GM12878 (cell line): ENCODE data around the gene AGBL1. TPM values are rescaled to one million over a fixed set of nuclear protein-coding genes. Genes with fewer than 3 reads are reported as not detected.

Experiments used
- CREB1 ChIP-seq: IDR thresholded peaks from 2 replicates; pipeline ENCODE4 v1.6.1; 2012; ENCODE audit warnings: low read depth, mild to moderate bottlenecking, inconsistent platforms
- PAX8 ChIP-seq: fragments of 450-650 bp; IDR thresholded peaks from 2 replicates; pipeline ENCODE4 v1.6.1; 2017; ENCODE audit warnings: mild to moderate bottlenecking, moderate library complexity
- POU2F2 ChIP-seq: IDR thresholded peaks from 3 replicates; pipeline ENCODE4 v1.6.1; 2011; ENCODE audit warnings: low read depth, mild to moderate bottlenecking, low read length, borderline replicate concordance
- RELA ChIP-seq: fragments of 450-650 bp; IDR thresholded peaks from 2 replicates; pipeline ENCODE4 v1.8.0; 2014; ENCODE audit warnings: borderline replicate concordance; ENCODE audit not compliant: partially characterized antibody
- ZBTB33 ChIP-seq: fragments of 450-650 bp; IDR thresholded peaks from 2 replicates; pipeline ENCODE4 v1.6.1; 2017; ENCODE audit warnings: mild to moderate bottlenecking
- polyA plus RNA-seq, 11 experiments: library from polyadenylated mRNA; depleted of rRNA in 4 of 11; unstranded in 6 of 11; stranded (reverse) in 5 of 11; fragments of >200 nt; fragmentation: Nextera tagmentation in 4 of 11; fragmentation: Illumina TruSeq in 1 of 11; extraction: Ambion mirVana in 4 of 11; extraction: Trizol in 1 of 11; gene quantifications; 1 replicate in 1 of 11; 2 replicates in 10 of 11; pipeline versions ENCODE4 v1.2.1 to v1.2.3, GENCODE V29; 2011 to 2016; ENCODE audit warnings: inconsistent platforms in 2 of 11, missing spikeins in 2 of 11, low read depth in 1 of 11
- total RNA-seq, 4 experiments: library from RNA; depleted of rRNA in 3 of 4; stranded (reverse); fragments of >200 nt in 3 of 4; fragmentation: Illumina TruSeq in 1 of 4; extraction: Trizol in 1 of 4; gene quantifications; 2 replicates each; pipeline versions ENCODE4 v1.2.1 to v1.2.3, GENCODE V29; 2013 to 2021
- TF ChIP-seq, protein P1 (sequence below): fragments of 450-650 bp; IDR thresholded peaks from 2 replicates; pipeline ENCODE4 v1.6.1; 2017; ENCODE audit warnings: mild to moderate bottlenecking, low read depth, inconsistent platforms; ENCODE audit not compliant: poor library complexity, severe bottlenecking
- TF ChIP-seq, protein P2 (sequence below), 3 experiments: IDR thresholded peaks in 2 of 3; conservative IDR thresholded peaks in 1 of 3; 2 replicates each; pipeline ENCODE4 v1.5.1; 2011; ENCODE audit warnings: low read depth in 3 of 3, low read length in 3 of 3, mild to moderate bottlenecking in 3 of 3, control low read depth in 2 of 3, moderate library complexity in 2 of 3, inconsistent platforms in 1 of 3, mixed read lengths in 1 of 3; ENCODE audit not compliant: control insufficient read depth in 2 of 3, insufficient read depth in 1 of 3; ENCODE audit errors: extremely low read depth in 1 of 3

Gene AGBL1
- total and polyA plus RNA-seq, 10 of the 15 experiments (the other 5 are each of a cell fraction or from before 2014, with no cell fraction given) = not detected

- TF ChIP-seq ZBTB33 = no peak
- TF ChIP-seq, protein P1, sequence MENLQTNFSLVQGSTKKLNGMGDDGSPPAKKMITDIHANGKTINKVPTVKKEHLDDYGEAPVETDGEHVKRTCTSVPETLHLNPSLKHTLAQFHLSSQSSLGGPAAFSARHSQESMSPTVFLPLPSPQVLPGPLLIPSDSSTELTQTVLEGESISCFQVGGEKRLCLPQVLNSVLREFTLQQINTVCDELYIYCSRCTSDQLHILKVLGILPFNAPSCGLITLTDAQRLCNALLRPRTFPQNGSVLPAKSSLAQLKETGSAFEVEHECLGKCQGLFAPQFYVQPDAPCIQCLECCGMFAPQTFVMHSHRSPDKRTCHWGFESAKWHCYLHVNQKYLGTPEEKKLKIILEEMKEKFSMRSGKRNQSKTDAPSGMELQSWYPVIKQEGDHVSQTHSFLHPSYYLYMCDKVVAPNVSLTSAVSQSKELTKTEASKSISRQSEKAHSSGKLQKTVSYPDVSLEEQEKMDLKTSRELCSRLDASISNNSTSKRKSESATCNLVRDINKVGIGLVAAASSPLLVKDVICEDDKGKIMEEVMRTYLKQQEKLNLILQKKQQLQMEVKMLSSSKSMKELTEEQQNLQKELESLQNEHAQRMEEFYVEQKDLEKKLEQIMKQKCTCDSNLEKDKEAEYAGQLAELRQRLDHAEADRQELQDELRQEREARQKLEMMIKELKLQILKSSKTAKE = no peak
- TF ChIP-seq RELA = no peak
- TF ChIP-seq, protein P2, sequence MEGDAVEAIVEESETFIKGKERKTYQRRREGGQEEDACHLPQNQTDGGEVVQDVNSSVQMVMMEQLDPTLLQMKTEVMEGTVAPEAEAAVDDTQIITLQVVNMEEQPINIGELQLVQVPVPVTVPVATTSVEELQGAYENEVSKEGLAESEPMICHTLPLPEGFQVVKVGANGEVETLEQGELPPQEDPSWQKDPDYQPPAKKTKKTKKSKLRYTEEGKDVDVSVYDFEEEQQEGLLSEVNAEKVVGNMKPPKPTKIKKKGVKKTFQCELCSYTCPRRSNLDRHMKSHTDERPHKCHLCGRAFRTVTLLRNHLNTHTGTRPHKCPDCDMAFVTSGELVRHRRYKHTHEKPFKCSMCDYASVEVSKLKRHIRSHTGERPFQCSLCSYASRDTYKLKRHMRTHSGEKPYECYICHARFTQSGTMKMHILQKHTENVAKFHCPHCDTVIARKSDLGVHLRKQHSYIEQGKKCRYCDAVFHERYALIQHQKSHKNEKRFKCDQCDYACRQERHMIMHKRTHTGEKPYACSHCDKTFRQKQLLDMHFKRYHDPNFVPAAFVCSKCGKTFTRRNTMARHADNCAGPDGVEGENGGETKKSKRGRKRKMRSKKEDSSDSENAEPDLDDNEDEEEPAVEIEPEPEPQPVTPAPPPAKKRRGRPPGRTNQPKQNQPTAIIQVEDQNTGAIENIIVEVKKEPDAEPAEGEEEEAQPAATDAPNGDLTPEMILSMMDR (IDR thresholded peaks at IDR 0.05 in 2 of 3, conservative IDR thresholded peaks at IDR 0.05 in 1 of 3; ENCODE audit: control insufficient read depth in 2 of 3, extremely low read depth in 1 of 3, insufficient read depth in 1 of 3, low read depth in 3 of 3, low read length in 3 of 3) = no peak
- TF ChIP-seq POU2F2 = no peak
- no peak for TF ChIP-seq PAX8
- no peak for TF ChIP-seq CREB1
Observed at GRCh38 chr15:86327230-86327865, 247.7 kb downstream of the AGBL1 start (continued).
